Parathyroid adenoma (tissue), 2 donors: ENCODE measurements around the gene AKR1C2.
"Not testable (repeated sequence)": the region's sequence is repeated elsewhere in the genome, so short reads cannot be mapped to it uniquely, and the experiment has no call there.

ENCODE experiments used
- H2AFZ ChIP-seq: fragments of 300-600 bp; sonication (generic); one replicate; pipeline ENCODE4 v1.7.0; 2017; ENCODE audit warnings: antibody characterized with exemption, mild to moderate bottlenecking
- H3K27ac ChIP-seq: fragments of 300-600 bp; sonication (generic); one replicate; pipeline ENCODE4 v1.7.0; 2017
- H3K27me3 ChIP-seq: fragments of 300-600 bp; sonication (generic); one replicate; pipeline ENCODE4 v1.7.0; 2017; ENCODE audit warnings: low read length; ENCODE audit not compliant: control insufficient read depth, insufficient read depth
- H3K36me3 ChIP-seq: fragments of 300-600 bp; sonication (generic); one replicate; pipeline ENCODE4 v1.7.0; 2017; ENCODE audit warnings: low read length; ENCODE audit not compliant: control insufficient read depth, insufficient read depth
- H3K4me1 ChIP-seq: fragments of 300-600 bp; sonication (generic); one replicate; pipeline ENCODE4 v1.7.0; 2017; ENCODE audit warnings: control low read depth
- H3K4me2 ChIP-seq: fragments of 300-600 bp; sonication (generic); one replicate; pipeline ENCODE4 v1.7.0; 2017; ENCODE audit warnings: low read length
- H3K4me3 ChIP-seq: fragments of 300-600 bp; sonication (generic); one replicate; pipeline ENCODE4 v1.7.0; 2017; ENCODE audit warnings: low read depth, low read length
- H3K79me2 ChIP-seq: fragments of 300-600 bp; sonication (generic); one replicate; pipeline ENCODE4 v1.7.0; 2017; ENCODE audit warnings: control low read depth
- H3K9ac ChIP-seq: fragments of 300-600 bp; sonication (generic); one replicate; pipeline ENCODE4 v1.7.0; 2017; ENCODE audit warnings: mild to moderate bottlenecking
- H3K9me3 ChIP-seq: fragments of 300-600 bp; sonication (generic); one replicate; pipeline ENCODE4 v1.7.0; 2017; ENCODE audit warnings: low read length; ENCODE audit not compliant: control insufficient read depth
- CTCF ChIP-seq: fragments of 300-600 bp; sonication (generic); IDR thresholded peaks from one replicate; pipeline ENCODE4 v1.7.0; 2017; ENCODE audit warnings: antibody characterized with exemption, mild to moderate bottlenecking
- donor health status: primary hyperparathyroidism.

Gene AKR1C2

GRCh38 chr10:5014936-5015335, 11.3 kb upstream of the AKR1C2 start:
- no peaks in the 10 kb centered on the region for H3K9me3 ChIP-seq
- no peak overlapping the region for H2AFZ ChIP-seq
- H3K4me2 ChIP-seq, result no peak overlapping the region
- TF ChIP-seq CTCF, result peak; percentile 32
- no peak overlapping the region for H3K27ac ChIP-seq
- H3K4me3 ChIP-seq, result no peak overlapping the region
- H3K4me1 ChIP-seq, result no peaks in the 10 kb centered on the region
- no peaks in the 10 kb centered on the region for H3K27me3 ChIP-seq
- no peak overlapping the region for H3K9ac ChIP-seq
- H3K79me2 ChIP-seq, result no peaks in the 10 kb centered on the region
- no peaks in the 10 kb centered on the region for H3K36me3 ChIP-seq

GRCh38 chr10:5014200-5014910, 10.7 kb upstream of the AKR1C2 start:
- H3K9me3 ChIP-seq, H3K9ac ChIP-seq, H2AFZ ChIP-seq, H3K79me2 ChIP-seq, H3K27me3 ChIP-seq, H3K4me3 ChIP-seq, H3K4me1 ChIP-seq, H3K36me3 ChIP-seq, H3K4me2 ChIP-seq, H3K27ac ChIP-seq: not testable (repeated sequence)

GRCh38 chr10:5013385-5013784, 9.7 kb upstream of the AKR1C2 start:
- no peak overlapping the region for H2AFZ ChIP-seq
- no peaks in the 10 kb centered on the region for H3K79me2 ChIP-seq
- H3K4me3 ChIP-seq, result no peak overlapping the region
- H3K27me3 ChIP-seq, result no peaks in the 10 kb centered on the region
- H3K9ac ChIP-seq, result no peak overlapping the region
- TF ChIP-seq CTCF, result no peak
- H3K4me1 ChIP-seq, result no peaks in the 10 kb centered on the region
- no peaks in the 10 kb centered on the region for H3K36me3 ChIP-seq
- H3K9me3 ChIP-seq, result no peaks in the 10 kb centered on the region
- no peak overlapping the region for H3K27ac ChIP-seq
- no peak overlapping the region for H3K4me2 ChIP-seq

DNA sequence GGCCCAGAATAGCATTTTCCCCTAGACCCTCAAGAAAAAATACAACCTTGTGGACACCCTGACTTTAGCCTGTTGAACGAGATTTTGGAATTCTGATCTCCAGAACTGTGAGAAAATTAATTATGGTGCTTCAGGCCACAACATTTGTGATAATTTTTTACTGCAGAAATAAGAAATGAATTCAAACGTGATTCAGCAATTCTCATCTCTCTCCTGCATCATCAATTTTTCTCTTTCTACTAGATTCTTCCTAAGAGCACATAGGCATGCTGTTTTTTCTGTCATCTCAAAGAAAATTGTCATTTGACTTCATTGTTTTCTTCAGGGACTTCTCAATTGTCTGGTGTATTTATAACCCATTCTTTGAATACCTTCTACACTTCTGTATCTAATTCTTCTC, 8.9 kb upstream of the AKR1C2 start:
- Histone ChIP-seq H3K9ac (no peak overlapping the region), H3K36me3 (no peaks in the 10 kb centered on the region), H3K27ac (no peak overlapping the region), H3K27me3 (no peaks in the 10 kb centered on the region), H3K4me3 (no peak overlapping the region), H3K4me2 (no peak overlapping the region), H2AFZ (no peak overlapping the region), H3K9me3 (no peaks in the 10 kb centered on the region), H3K4me1 (no peaks in the 10 kb centered on the region), H3K79me2 (no peaks in the 10 kb centered on the region)
- TF ChIP-seq CTCF, result no peak

DNA sequence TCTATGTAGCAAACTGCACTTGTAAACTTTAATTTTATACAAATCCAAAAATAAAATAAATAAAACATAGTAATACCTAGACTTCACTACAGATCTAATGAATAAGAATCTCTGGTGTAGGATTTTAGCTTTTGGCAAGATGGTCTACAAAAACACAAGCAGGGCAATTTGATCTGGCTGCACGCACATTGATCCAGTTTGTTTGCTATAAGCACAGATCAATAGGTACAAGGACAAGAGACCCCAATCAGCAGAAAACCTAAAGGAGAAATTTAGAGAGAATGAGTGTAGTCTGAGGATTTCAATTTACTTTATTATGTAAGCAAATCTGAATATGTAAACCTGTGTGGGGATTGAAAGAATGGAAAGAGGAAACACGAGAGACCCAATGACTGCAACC, 7.7 kb upstream of the AKR1C2 start:
- not testable (repeated sequence) for H3K27ac ChIP-seq, H3K9ac ChIP-seq, H3K79me2 ChIP-seq, H3K4me2 ChIP-seq, H3K9me3 ChIP-seq, H3K4me1 ChIP-seq, H3K27me3 ChIP-seq, H2AFZ ChIP-seq, H3K36me3 ChIP-seq, H3K4me3 ChIP-seq

DNA sequence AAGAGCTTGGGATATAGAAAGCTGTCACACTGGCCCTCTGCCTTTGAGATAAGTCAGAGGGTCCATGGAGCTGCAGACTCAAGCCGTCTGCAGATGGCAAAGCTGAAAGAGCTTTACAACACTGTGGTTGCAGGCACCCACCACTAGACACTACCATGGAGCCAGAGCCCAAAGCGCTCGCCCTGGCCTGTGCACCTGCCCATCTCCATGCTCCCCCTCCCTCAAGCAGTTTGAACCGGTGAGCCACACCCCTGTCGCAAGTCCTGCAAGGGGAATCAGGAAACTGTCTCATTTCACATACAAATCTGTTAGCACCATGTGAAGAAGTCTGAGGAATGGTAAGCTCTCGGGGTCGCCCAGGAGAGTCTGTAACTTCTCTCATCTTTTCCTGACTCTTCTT, 6.4 kb upstream of the AKR1C2 start:
- H3K79me2 ChIP-seq, H3K9me3 ChIP-seq, H3K4me3 ChIP-seq, H3K36me3 ChIP-seq, H3K4me1 ChIP-seq, H2AFZ ChIP-seq, H3K27me3 ChIP-seq, H3K9ac ChIP-seq, H3K4me2 ChIP-seq, H3K27ac ChIP-seq: not testable (repeated sequence)

GRCh38 chr10:5008857-5009548, 5.3 kb upstream of the AKR1C2 start:
- H3K27ac ChIP-seq, H3K4me2 ChIP-seq, H3K4me1 ChIP-seq, H2AFZ ChIP-seq, H3K79me2 ChIP-seq, H3K9me3 ChIP-seq, H3K27me3 ChIP-seq, H3K4me3 ChIP-seq, H3K36me3 ChIP-seq, H3K9ac ChIP-seq: not testable (repeated sequence)

GRCh38 chr10:5004501-5004900, 844 bp upstream of the AKR1C2 start:
- not testable (repeated sequence) for H3K4me2 ChIP-seq, H3K9me3 ChIP-seq, H3K36me3 ChIP-seq, H3K27ac ChIP-seq, H3K79me2 ChIP-seq, H3K4me1 ChIP-seq, H3K9ac ChIP-seq, H2AFZ ChIP-seq, H3K4me3 ChIP-seq, H3K27me3 ChIP-seq

DNA sequence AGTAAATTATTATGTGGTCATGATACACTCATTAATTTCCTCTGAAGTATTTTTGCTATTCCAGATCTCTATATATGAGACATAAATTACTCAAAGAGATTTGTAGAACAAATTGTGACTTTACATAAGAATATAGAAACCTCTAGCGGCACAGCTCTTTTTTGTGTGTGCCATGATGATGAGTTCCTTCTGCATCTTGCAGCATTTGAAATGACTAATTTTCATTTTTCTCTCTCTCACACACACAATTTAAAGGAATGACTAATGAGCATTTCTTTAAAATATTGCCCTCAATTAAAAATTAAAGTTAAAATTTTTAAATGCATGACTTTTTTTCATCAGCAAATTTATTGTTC, 351 bp upstream of the AKR1C2 start:
- H3K36me3 ChIP-seq, H2AFZ ChIP-seq, H3K9me3 ChIP-seq, H3K4me2 ChIP-seq, H3K27ac ChIP-seq, H3K9ac ChIP-seq, H3K27me3 ChIP-seq, H3K4me3 ChIP-seq, H3K79me2 ChIP-seq, H3K4me1 ChIP-seq: not testable (repeated sequence)
